Renal cortex interstitium (tissue), 11 donors: Measurements from ENCODE around the gene SCYGR1. TPM values are rescaled to one million over a fixed set of nuclear protein-coding genes. Genes with fewer than 3 reads are reported as not detected.
A peak's percentile ranks its signal among the peaks of the same experiment; 100 is the strongest.

Experiments used
- DNase-seq, 11 donors: peaks; one replicate each; pipeline ENCODE4 v3.0.0-alpha.2; 2013; ENCODE audit warnings: low read depth in 9 of 11, low spot score in 4 of 11; ENCODE audit errors: extremely low read depth in 1 of 11
- polyA plus RNA-seq, 3 donors: library from polyadenylated mRNA; unstranded; fragments of 120-200 nt; gene quantifications; one replicate each; pipeline ENCODE4 v1.2.1, GENCODE V29; 2013; ENCODE audit not compliant: insufficient read length in 3 of 3

SCYGR1 gene
- polyA plus RNA-seq, 3 donors: not detected

GRCh38 chr2:227340106-227340505, 47.6 kb downstream of the SCYGR1 start:
- no peak for DNase-seq

GRCh38 chr2:227339098-227339599, 48.6 kb downstream of the SCYGR1 start:
- peak in 5 of 11 donors; percentile 8 to 52 (median 12) for DNase-seq

Other genes starting within 250 kb of the SCYGR1 start
- 10 to 100 TPM; 41.4 to 56.0 (median 48.3) TPM for gene COL4A4, start 223.7 kb downstream of the SCYGR1 start, polyA plus RNA-seq
- 10 to 100 TPM; 34.0 to 78.8 (median 47.1) TPM for gene COL4A3, start 223.3 kb downstream of the SCYGR1 start, polyA plus RNA-seq
- gene MFF, start 62.7 kb downstream of the SCYGR1 start, polyA plus RNA-seq: 100 to 1,000 TPM; 124 to 142 (median 137) TPM
- under 1 TPM; 0.06 to 0.38 (median 0.11) TPM for gene TM4SF20, start 8.6 kb downstream of the SCYGR1 start, polyA plus RNA-seq
- 10 to 100 TPM; 63.1 to 79.2 (median 73.4) TPM for gene AGFG1, start 84.2 kb upstream of the SCYGR1 start, polyA plus RNA-seq
- gene SCYGR2, start 210.9 kb upstream of the SCYGR1 start, polyA plus RNA-seq: not detected
- not detected for gene SCYGR3, start 226.9 kb upstream of the SCYGR1 start, polyA plus RNA-seq
- gene SCYGR4, start 229.5 kb upstream of the SCYGR1 start, polyA plus RNA-seq: not detected